BJ (cell line): ENCODE data around the gene PID1. TPM values are rescaled to one million over a fixed set of nuclear protein-coding genes. Genes with fewer than 3 reads are reported as not detected.

Source experiments
- CTCF ChIA-PET: fragments of 350-600 bp; formaldehyde crosslinking; extraction: SDS; loops from one replicate; lab custom pipeline; 2021; ENCODE audit warnings: antibody characterized with exemption, inconsistent platforms; lab: Yijun Ruan, JAX
- POLR2A ChIA-PET: fragments of 300-600 bp; sonication (Branson Sonifier 250); formaldehyde crosslinking; extraction: SDS; loops from one replicate; lab custom pipeline; 2021; ENCODE audit warnings: antibody characterized with exemption; lab: Charles Lee
- DNase-seq: peaks from one replicate; pipeline ENCODE4 v3.0.0-alpha.2; 2011; ENCODE audit warnings: low read depth
- H3K27me3 ChIP-seq: 2 replicates; pipeline ENCODE4 v1.6.0; 2011; ENCODE audit warnings: low read length; ENCODE audit not compliant: control insufficient read depth, insufficient read depth
- H3K36me3 ChIP-seq: 2 replicates; pipeline ENCODE4 v1.5.1; 2011; ENCODE audit warnings: low read length; ENCODE audit not compliant: control insufficient read depth, insufficient read depth
- H3K4me3 ChIP-seq: 2 replicates; pipeline ENCODE4 v1.5.1; 2011; ENCODE audit warnings: low read depth, mild to moderate bottlenecking, control low read depth, low read length
- polyA plus RNA-seq: library from polyadenylated mRNA; depleted of rRNA; stranded (reverse); fragments of >200 nt; gene quantifications from 2 replicates; pipeline ENCODE4 v1.2.3, GENCODE V29; 2011
- TF ChIP-seq, protein P1 (sequence below): IDR thresholded peaks from 2 replicates; pipeline ENCODE4 v1.5.1; 2011; ENCODE audit warnings: low read depth, mild to moderate bottlenecking, control low read depth, inconsistent platforms, low read length, moderate library complexity; ENCODE audit not compliant: insufficient read depth

PID1 gene
- polyA plus RNA-seq, 1 experiment: 8.8 TPM

- Histone ChIP-seq H3K27me3 (no peaks in the 10 kb centered on the region), H3K4me3 (no peak overlapping the region), H3K36me3 (no peaks in the 10 kb centered on the region)
- TF ChIP-seq, protein P1, sequence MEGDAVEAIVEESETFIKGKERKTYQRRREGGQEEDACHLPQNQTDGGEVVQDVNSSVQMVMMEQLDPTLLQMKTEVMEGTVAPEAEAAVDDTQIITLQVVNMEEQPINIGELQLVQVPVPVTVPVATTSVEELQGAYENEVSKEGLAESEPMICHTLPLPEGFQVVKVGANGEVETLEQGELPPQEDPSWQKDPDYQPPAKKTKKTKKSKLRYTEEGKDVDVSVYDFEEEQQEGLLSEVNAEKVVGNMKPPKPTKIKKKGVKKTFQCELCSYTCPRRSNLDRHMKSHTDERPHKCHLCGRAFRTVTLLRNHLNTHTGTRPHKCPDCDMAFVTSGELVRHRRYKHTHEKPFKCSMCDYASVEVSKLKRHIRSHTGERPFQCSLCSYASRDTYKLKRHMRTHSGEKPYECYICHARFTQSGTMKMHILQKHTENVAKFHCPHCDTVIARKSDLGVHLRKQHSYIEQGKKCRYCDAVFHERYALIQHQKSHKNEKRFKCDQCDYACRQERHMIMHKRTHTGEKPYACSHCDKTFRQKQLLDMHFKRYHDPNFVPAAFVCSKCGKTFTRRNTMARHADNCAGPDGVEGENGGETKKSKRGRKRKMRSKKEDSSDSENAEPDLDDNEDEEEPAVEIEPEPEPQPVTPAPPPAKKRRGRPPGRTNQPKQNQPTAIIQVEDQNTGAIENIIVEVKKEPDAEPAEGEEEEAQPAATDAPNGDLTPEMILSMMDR: no peak
- no peak for DNase-seq
- CTCF ChIA-PET: no interaction called here
- POLR2A ChIA-PET: no interaction called here
These were observed 226.5 kb downstream of the PID1 start for GRCh38 chr2:229044581-229044980.

- POLR2A ChIA-PET: no interaction called here
- Histone ChIP-seq H3K4me3 (no peak overlapping the region), H3K36me3 (no peaks in the 10 kb centered on the region), H3K27me3 (no peaks in the 10 kb centered on the region)
- CTCF ChIA-PET: no interaction called here
- DNase-seq: no peak
- TF ChIP-seq, protein P1: no peak
These were observed 227.4 kb downstream of the PID1 start for GRCh38 chr2:229043681-229044080.

GRCh38 chr2:229042349-229042748 lies 228.7 kb downstream of the PID1 start:
- ChIA-PET POLR2A (no interaction called here), CTCF (no interaction called here)
- Histone ChIP-seq H3K4me3 (no peak overlapping the region), H3K36me3 (no peaks in the 10 kb centered on the region), H3K27me3 (no peaks in the 10 kb centered on the region)
- TF ChIP-seq, protein P1: no peak
- DNase-seq: no peak

DNA sequence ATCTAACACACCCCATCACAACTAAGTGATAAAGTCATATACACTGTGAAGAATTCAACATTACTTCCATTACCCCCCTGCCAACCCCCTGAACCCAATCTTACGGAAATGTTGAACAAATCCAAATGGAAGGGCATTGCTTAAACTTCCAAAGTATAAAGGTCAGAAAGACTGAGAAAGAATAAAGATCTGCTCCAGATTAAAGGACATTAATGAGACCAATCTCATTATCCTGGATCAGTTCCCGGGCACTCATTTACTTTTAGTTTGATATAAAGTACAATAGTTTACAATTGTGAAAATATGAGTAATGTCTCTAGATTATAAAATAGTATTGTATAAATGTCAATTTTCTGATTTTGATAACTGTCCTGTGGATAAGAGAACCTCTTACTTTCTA lies 229.4 kb downstream of the PID1 start:
- CTCF ChIA-PET: no interaction called here
- no peaks in the 10 kb centered on the region for H3K36me3 ChIP-seq
- DNase-seq: no peak
- no peaks in the 10 kb centered on the region for H3K27me3 ChIP-seq
- TF ChIP-seq, protein P1: no peak
- POLR2A ChIA-PET: no interaction called here
- no peak overlapping the region for H3K4me3 ChIP-seq

- DNase-seq: no peak
These were observed 233.5 kb downstream of the PID1 start for GRCh38 chr2:229037621-229038020.

More at GRCh38 chr2:229037621-229038020, 233.5 kb downstream of the PID1 start:
- TF ChIP-seq, protein P1: no peak
- no peaks in the 10 kb centered on the region for H3K36me3 ChIP-seq
- CTCF ChIA-PET: no interaction called here
- POLR2A ChIA-PET: no interaction called here
- H3K4me3 ChIP-seq: no peak overlapping the region
- H3K27me3 ChIP-seq: no peaks in the 10 kb centered on the region
